Prostate gland (tissue), 2 donors: Measurements from ENCODE around the gene PHKG2.

Source experiments
- POLR2A ChIP-seq: fragments of 450-650 bp; IDR thresholded peaks from one replicate; pipeline ENCODE4 v1.6.1; 2016; ENCODE audit warnings: antibody characterized with exemption, mild to moderate bottlenecking
- POLR2AphosphoS5 ChIP-seq: sonication (generic); formaldehyde crosslinking; IDR thresholded peaks from one replicate; pipeline ENCODE4 v1.6.1; 2017; ENCODE audit warnings: antibody characterized with exemption
- TF ChIP-seq, protein P1 (sequence below), 4 experiments: fragments of 200-600 bp in 2 of 4; fragments of 450-650 bp in 2 of 4; sonication (generic) in 2 of 4; IDR thresholded peaks; 1 replicate in 3 of 4; 2 replicates in 1 of 4; pipeline ENCODE4 v1.5.1; 2016 to 2019; ENCODE audit warnings: antibody characterized with exemption in 4 of 4, mild to moderate bottlenecking in 2 of 4, moderate library complexity in 2 of 4

DNA sequence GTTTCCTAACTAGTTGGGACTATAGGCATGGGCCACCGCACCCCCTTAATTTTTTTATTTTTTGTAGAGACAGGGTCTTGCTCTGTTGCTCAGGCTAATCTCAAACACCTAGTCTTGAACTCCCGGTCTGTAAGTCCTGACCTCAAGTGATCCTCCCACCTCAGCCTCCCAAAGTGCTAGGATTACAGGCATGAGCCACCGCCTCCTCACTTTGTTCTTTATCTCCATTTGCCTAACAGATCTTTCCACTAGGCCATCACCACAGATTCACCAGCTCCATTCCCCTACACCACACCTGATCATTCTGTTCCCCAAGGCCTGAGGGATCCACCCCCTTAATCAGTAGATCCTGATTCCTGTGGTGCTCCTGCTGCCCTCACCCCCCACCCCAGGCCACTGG, 46.4 kb downstream of the PHKG2 start:
- TF ChIP-seq, protein P1, sequence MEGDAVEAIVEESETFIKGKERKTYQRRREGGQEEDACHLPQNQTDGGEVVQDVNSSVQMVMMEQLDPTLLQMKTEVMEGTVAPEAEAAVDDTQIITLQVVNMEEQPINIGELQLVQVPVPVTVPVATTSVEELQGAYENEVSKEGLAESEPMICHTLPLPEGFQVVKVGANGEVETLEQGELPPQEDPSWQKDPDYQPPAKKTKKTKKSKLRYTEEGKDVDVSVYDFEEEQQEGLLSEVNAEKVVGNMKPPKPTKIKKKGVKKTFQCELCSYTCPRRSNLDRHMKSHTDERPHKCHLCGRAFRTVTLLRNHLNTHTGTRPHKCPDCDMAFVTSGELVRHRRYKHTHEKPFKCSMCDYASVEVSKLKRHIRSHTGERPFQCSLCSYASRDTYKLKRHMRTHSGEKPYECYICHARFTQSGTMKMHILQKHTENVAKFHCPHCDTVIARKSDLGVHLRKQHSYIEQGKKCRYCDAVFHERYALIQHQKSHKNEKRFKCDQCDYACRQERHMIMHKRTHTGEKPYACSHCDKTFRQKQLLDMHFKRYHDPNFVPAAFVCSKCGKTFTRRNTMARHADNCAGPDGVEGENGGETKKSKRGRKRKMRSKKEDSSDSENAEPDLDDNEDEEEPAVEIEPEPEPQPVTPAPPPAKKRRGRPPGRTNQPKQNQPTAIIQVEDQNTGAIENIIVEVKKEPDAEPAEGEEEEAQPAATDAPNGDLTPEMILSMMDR (IDR thresholded peaks at IDR 0.05) = no peak
- TF ChIP-seq POLR2AphosphoS5 = no peak
- no peak for TF ChIP-seq POLR2A
